NOMO-1 treated with dmso at 0.1 percent for 144 hours (cell line): ENCODE measurements around the gene ZNF318.
A peak's percentile ranks its signal among the peaks of the same experiment; 100 is the strongest.
"Not testable (repeated sequence)": the region's sequence is repeated elsewhere in the genome, so short reads cannot be mapped to it uniquely, and the experiment has no call there.

Experiments used
- DNase-seq: peaks from one replicate; lab custom pipeline; 2025; ENCODE audit not compliant: unreplicated experiment; lab: John Stamatoyannopoulos, UW

ZNF318 gene

DNA sequence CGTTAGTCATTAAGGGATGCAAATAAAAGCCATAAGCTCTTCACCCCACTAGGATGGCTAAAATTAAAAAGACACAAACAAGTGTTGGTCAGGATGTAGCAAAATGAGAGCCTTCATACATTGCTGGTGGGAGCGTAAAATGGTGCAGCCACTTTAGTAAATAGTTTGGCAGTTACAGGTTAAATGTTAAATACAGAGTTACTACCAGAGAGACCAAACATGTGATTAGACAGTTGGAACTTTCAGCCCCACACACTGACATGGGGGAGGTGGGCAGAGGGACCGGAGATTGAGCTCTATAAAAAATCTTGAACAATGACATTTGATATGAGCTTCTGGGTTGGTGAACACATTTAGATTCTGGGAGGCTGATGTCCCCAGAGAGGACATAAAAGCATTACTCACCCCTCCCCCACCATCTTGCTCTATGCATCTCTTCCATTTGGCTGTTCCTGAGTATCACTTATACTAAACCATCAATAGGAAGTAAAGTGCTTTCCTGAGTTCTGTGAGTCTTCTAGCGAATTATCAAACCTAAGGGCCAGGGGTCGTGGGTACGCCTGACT is 20.4 kb upstream of the ZNF318 start:
- DNase-seq, result no peak

- no peak for DNase-seq
Measured at GRCh38 chr6:43386492-43386891, 17.0 kb upstream of the ZNF318 start.

GRCh38 chr6:43383021-43383667 is 13.7 kb upstream of the ZNF318 start:
- DNase-seq, result no peak

GRCh38 chr6:43380858-43381257 is 11.4 kb upstream of the ZNF318 start:
- DNase-seq, result not testable (repeated sequence)

DNA sequence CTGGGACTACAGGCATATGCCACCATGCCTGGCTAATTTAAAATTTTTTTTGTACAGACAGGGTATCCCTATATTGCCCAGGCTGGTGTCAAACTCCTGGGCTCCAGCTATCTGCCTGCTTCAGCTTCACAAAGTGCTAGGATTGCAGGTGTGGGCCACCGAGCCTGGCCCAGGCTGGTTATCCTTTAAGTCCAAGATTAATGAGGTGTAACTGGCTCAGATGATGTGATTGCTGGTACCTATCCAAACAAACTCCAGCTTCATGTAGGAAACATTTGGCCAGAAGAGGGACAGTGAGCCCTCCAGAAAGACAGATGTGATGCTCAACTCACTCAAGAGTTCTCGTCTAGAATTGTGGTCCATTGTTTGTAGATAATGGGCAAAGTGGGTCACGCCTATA is 9.2 kb upstream of the ZNF318 start:
- DNase-seq, result no peak

DNA sequence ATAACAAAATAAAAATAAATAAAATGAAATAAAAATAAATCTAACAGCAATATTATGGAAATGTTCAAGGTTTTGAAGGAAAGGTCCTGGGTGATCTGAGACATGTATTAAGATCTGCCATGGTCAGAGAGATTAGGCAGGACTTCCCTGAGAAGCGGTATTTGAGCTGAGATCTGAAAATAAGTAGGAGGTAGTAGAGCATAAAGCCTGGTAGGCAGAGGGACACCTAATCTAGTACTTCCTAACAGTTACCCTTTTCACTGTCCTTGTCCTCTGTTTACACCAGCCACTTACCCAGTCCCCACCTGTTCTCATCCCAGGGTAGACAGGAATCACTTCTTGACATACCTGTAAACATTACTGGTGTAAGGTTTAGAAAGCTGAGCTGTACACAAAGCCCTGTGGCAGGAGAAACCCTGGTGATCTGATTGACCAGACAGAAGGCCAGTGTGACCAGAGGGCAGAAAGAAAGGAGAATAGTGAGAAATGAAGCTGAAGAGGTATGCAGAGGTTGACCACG is 8.3 kb upstream of the ZNF318 start:
- DNase-seq, result no peak

DNA sequence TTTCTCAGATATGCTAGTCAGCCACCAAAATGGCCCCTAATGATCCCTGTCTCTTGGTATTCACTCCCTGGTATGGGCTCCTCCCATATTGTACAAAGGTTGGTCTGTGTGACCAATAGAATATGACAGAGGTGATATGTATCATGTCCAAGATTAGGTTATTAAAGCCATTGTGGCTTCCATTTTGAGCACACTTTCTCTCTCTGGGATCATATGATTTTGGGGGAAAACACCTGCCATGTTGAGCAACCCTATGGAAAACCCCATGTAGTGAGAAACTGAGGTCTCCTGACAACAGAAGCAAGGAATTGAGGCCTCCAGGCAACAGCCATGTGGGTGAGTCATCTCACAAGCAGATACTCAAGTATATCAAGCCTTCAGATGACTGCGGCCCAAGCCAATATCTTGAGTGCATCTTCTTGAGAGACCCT is 7.1 kb upstream of the ZNF318 start:
- DNase-seq, result no peak

DNA sequence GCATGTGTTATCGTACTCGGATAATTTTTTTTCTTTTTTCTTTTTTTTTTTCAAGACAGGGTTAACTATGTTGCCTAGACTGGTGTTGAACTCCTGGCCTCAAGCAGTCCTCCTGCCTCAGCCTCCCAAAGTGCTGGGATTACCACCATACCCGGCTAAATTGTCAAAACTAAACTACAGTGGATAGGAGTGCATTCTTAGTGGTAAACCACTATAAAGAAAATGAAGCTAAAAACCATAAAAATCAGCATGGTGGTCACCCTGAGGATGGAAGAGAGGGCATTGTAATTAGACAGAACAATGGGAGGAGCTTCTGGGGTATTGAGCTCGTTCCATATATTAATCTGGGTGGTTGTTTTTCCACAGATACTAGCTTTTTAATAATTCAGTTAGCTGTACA is 6.2 kb upstream of the ZNF318 start:
- DNase-seq, result no peak

DNA sequence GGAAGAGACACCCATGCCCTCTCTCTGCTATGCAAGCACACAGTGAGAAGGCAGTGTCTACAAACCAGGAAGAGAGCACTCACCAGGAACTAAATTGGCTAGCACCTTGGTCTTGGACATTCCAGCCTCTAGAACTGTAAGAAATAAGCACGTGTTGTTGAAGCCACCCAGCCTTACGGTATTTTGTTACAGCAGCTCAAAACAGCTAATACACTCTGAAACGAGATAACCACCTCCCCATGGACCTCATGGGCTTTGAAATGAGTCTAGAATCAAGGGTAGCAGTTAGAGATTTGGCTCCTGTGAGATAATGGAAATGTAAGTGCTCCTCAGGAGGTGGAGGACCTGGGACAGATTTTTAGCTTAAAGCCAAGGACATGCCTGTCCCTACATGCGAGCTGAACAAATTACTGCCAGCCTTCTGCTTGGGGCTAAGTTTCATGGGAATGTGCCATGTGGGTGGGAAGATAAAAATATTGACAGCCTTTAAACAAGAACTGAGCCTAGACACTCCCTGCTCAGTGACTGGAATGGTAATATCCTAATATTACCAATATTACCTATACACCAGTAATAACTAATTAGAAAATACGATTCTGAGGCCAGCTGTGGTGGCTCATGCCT is 3.9 kb upstream of the ZNF318 start:
- no peak for DNase-seq

DNA sequence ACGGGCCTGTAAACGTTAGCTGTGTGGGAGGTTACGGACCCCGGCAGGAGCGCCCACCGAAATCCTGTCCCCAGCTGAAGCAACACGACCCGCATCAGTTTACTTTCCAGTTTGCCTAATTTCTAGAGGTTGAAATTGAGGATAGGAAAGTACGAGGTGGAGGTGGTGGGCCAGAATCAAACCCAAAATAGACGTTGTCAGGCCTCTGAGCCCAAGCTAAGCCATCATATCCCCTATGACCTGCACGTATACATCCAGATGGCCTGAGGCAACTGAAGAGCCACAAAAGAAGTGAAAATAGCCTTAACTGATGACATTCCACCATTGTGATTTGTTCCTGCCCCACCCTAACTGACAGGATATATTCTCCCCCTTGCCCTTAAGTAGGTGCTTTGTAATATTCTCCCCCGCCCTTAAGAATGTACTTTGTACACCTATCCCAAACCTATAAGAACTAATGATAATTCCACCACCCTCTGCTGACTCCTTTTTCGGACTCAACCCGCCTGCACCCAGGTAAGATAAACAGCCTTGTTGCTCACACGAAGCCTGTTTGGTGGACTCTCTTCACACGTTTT is 645 bp upstream of the ZNF318 start:
- DNase-seq, result not testable (repeated sequence)

GRCh38 chr6:43368259-43369160 is 937 bp downstream of the ZNF318 start:
- no peak for DNase-seq

- DNase-seq, result peak; percentile 8
Measured at GRCh38 chr6:43367245-43367984, 2.0 kb downstream of the ZNF318 start.

DNA sequence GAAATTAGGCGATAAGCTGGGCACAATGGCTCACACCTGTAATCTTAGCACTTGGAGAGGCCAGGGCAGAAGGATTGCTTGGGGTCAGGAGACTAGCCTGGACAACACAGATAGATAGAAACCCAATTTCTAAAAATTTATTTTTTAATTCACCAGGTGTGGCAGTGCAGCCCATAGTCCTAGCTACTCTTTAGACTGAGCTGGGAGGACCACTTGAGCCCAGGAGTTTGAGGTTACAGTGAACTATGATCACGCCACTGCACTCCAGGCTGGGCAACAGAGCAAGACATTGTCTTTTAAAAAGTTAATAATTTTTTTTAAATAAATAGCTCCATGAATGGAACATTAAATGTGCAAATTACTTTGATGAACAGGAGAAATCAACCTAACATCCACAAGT is 8.2 kb downstream of the ZNF318 start:
- no peak for DNase-seq

- no peak for DNase-seq
Measured at GRCh38 chr6:43359831-43360230, 9.6 kb downstream of the ZNF318 start.

DNA sequence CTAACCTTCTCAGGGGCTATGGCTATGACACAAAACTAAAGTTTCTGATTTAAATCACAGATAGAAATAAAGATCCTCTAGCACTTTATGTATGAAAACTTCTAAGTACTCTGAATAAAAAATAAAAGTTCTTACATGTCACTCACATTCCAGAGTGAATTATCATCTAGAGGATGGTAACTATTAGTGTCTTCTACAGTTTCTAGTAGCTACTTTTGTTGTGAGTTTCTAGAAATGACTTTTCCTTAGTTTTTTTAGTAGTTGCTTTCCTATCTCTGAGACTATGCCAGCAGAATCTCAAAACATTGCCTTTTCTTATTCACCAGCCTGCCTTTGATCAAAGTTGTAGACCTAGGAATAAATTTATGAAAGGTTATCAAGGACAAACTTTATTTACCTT is 10.1 kb downstream of the ZNF318 start:
- no peak for DNase-seq

DNA sequence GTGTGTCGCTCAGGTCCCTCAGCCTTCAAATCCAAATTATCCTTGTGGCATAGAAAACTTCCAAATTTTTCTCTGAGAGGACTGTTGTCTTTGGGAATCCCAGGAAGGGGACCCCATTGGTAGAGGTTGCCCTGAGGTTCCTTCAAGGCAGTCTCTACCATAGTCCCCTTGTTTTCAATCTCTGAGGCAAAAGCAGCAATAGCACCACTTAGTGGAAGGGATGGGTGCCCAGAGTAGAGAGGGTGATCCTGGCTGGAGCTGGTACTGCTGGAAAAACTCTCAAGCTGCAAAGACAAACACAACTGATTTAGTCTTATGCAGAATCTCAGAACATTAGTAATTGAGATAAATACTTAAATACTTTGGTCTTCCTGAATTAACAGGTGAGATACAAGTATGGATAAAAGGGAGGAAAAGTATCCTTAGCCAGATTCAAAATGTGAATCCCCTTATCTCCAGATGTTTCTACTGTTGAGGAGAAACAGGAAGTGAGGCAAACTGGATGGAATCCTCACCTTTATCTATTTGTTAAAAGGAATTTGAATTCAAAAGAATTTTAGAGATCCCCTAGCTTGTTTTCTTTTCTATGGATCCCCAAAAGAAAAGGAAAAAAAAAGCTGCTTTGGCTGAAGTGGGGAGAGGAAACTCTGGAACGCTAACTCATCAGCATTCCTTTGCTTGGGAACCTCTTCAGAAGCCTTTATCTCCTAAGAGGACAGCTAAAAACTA is 13.4 kb downstream of the ZNF318 start:
- DNase-seq, result no peak

DNA sequence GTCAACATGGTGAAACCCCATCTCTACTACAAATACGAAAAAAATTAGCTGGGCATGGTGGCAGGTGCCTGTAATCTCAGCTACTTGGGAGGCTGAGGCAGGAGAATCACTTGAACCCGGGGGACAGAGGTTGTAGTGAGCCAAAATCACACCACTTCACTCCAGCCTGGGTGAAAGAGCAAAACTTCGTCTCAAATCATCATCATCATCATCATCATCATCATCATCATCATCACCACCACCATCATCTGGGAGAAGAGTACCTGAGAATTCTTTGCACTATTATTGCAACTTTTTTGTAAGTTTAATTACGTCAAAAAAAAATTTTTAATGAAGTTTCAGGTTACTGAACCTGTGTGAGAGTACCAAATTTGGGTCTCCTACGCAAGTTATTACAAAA is 17.5 kb downstream of the ZNF318 start:
- DNase-seq, result not testable (repeated sequence)

GRCh38 chr6:43347444-43347843 is 22.0 kb downstream of the ZNF318 start:
- DNase-seq, result no peak

DNA sequence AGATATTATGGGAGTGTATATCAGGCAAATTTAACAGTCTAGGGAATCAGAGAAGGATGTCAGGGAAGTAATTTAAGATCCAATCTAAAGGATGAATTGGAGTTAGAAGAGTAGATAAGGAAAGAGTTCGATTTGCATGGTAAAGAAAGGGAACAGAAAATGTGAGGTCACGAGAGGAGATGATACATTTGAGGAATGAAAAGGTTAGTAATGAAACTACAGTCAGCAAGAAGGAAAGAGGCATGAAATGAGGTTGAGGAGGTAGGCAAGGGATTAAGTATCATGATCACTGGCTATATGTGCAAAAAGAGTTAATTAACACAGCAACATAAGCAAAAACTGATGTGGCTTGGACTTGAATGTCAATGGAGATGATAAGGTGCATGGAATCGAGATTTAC is 22.4 kb downstream of the ZNF318 start:
- DNase-seq, result no peak

- DNase-seq, result not testable (repeated sequence)
Measured at GRCh38 chr6:43346243-43346642, 23.2 kb downstream of the ZNF318 start.
